RPMI7951 (cell line): Measurements from ENCODE around the gene CD151. TPM values are rescaled to one million over a fixed set of nuclear protein-coding genes. Genes with fewer than 3 reads are reported as not detected.

ENCODE experiments used
- DNase-seq: peaks from one replicate; pipeline ENCODE4 v3.0.0-alpha.2; 2012; ENCODE audit warnings: low read depth
- total RNA-seq: library from RNA; depleted of rRNA; stranded (reverse); fragments of >200 nt; shearing (Covaris generic); gene quantifications from 2 replicates; pipeline ENCODE4 v1.2.3, GENCODE V29; 2014

The CD151 gene
- total RNA-seq, 1 experiment from 2014 or later, result 302 TPM

DNA sequence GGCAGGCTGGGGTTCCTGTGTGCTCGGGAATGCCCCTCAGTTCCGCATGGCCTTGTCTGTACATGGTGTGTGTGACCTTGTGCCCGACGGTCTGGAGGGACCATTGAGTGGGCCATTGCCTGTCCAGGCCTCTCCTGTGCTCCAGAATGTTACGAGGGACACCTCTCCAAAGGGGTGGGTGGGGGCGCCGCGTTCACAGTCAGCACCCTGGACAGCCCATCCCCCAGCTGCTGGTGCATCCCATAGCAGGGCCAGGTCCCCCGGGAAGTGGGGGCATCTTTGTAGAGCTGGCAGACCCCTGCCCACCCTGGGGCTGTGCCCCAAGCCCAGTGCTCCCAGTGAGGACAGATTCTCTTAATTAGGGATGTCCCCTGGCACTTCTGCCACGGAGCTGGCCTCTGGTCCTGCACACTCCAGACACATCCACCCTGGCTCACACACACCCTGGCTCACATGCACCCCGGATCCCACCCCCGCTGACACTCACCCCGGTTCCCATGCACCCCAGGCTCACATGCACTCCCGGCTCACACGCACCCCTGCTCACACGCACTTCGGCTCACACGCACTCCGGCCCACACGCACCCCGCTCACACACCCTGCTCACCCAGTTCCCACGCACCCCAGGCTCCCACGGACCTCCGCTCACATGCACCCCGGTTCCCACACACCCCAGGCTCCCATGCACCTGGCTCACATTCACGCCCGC lies 25.5 kb downstream of the CD151 start:
- DNase-seq, result no peak

DNA sequence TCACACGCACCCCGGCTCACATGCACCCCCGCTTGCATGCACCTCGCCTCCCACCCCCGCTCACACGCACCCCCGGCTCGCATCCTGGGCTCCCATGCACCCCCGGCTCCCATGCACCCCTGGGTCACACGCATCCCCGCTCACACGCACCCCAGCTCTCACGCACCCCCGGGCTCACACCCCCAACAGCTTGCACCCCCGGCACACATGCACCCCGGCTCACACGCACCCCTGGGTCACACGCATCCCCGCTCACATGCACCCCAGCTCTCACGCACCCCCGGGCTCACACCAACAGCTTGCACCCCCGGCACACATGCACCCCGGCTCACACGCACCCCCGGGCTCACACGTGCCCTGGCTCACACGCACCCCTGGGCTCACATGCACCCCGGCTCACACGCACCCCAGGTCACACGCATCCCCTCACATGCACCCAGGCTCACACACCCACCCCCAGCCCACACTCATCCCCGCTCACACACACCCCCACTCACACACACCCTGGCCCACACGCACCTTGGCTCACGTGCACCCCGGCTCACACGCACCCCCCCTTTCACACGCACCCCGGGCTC lies 26.1 kb downstream of the CD151 start:
- no peak for DNase-seq

DNA sequence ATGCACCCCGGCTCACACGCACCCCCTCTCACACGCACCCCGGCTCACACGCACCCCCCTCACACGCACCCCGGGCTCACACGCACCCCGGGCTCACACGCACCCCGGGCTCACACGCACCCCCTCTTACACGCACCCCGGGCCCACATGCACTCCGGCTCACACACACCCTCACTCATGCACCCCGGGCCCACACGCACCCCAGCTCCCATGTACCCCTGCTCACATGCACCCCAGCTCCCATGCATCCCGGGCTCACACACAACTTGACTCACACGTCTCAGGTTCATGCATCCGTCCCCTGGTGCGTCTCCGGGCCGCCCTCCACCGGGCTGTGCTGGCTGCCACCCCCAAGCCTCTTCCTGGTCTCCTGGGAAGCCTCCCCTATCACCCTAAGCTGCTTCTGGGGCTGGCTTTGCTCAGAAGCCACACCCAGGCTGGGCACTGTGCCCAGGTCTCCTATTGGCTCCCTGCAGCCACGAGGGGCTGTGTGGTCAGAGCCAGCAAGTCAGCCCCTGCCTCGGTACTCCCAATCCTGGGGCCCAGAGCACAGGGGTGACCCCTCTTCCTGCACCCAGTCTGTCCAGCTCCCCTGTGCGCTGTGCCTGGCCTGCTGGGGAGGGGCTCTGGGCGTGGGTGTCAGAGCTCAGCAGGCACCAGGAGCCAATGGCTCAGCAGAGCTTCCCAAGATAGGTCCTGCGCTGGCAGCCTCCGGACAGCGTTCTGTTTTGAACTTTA lies 26.8 kb downstream of the CD151 start:
- DNase-seq, result peak; percentile 39

DNA sequence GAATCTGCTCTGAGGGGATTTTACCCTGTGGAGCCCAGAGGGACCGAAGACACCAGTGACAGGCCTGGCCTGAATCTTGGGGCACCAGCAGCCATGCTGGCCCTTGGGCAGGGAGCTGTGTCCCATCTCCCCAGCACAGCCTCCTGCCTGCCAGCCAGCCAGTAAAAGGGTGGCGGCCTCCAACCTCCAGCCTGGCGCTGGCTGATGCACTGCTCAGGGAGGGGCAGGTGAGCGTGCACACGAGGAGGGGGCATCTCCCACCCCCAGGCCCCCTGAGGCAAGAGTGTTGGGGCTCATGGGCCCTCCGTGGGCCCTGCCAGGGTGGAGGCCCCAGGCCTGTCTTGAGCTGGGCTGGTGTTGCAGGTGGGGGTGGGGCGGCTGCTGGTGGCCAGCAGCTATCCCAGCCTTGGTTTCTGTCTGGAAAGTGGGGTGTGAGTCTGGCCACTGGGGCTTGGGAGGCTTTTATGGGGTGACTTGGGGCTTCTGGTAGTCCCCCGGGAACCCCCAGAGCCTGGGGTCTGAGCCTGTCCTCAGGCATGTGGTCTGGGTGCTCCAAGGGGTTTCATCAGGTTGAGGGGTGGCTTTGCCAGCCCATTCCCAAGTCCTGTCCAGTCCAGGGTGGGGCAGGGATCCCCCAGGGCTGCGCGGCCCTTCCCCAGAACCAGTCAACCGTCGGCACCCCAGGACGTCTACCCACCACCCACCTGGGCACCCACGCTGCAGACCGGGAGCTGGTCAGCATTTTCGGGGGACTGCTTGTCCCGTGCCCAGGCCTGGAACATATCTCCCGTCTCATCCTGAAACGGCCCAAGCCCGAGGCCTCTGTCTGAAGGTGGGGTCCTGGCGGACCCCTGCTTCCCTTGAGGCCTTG lies 27.7 kb downstream of the CD151 start:
- no peak for DNase-seq

DNA sequence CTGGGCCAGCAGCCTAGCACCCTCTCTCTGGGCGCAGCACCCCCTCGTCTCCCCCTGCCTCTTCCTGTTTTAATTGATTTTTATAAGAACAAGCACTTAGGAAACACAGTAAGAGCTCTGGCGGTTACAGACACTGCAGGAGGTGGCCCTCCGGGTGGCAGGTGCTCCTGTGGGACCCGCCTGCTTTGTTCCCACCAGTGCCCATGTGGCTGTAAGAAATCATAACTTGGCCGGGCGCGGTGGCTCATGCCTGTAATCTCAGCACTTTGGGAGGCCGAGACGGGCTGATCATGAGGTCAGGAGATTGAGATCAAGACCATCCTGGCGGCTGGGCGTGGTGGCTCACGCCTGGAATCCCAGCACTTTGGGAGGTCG lies 28.3 kb downstream of the CD151 start:
- DNase-seq, result no peak

GRCh38 chr11:862081-862661 lies 29.4 kb downstream of the CD151 start:
- no peak for DNase-seq

DNA sequence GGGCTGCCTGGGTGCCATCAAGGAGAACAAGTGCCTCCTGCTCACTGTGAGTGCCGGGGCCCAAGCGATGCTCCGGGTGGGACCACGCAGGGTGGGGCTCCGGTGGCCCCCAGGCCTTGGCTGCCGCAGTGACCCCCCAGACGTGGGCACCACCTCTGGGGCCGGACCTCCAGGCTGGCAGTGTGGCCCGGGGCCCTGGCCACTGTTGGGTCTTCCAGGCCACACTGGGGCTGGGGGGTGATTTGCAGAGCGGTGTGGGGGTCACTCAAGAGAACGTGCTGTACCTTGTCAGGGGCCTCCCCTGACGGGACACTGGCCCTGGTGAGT lies 29.9 kb downstream of the CD151 start:
- no peak for DNase-seq

DNA sequence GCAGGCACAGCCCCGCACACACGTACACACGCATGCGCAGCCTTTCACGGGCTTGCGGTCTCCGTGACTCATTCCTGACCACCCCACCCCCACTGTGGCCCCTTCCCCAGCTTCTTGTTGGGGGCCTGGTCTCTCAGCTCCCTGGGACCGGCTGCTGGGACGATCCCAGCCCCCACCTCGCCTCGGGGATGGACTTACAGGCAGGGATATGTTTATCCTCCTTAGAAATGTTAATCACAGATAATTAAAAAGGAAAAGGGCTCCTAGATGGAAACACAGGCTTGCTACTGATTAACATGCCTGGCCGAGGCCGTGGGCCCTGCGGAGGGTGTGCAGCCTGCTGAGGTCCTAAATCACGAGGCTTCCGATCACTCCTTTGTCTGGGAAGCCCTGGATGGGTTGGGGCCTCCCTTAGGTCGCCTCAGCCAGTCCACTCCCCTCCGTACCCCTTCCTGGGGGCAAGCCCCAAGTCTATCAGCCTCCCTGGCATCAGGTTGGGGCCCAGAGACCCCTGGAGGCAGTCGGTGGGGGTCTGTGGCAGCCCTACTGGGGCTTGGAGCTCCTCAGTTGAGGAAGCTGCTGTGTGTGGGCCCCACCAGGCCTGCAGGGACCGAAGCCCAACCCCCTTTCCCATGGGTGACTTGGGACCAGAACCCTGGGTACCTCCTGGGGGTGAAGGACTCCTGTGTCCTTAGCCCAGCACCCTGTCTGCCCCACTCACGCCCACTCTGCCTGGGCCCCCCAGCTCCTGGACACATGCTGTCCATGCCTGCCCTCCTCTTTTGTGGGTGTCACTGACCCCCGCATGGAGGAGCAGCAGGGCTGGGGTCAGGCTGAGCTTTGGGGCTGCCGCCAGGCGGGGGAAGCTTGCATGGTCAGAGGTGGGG lies 30.5 kb downstream of the CD151 start:
- no peak for DNase-seq

GRCh38 chr11:863910-864827 lies 31.4 kb downstream of the CD151 start:
- DNase-seq, result no peak

DNA sequence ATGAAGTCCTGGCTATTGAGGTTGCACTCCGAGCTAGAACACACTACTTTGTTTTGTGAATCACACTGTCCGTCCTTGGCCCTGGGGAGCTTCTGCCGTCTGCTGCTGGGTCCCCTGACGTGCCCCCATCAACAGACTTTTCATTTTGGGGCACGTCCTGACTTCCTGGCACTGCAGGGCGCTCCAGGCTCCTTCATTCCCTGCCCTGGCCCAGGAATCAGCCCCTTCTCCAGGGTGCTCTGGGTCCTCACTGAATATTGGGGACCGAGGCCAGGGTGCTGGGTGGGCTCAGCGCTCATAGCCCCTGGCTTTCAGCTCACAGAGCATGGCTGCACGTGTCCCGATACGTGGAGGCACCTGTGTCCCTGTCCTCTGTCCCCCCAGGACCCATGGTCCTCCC lies 32.1 kb downstream of the CD151 start:
- no peak for DNase-seq

DNA sequence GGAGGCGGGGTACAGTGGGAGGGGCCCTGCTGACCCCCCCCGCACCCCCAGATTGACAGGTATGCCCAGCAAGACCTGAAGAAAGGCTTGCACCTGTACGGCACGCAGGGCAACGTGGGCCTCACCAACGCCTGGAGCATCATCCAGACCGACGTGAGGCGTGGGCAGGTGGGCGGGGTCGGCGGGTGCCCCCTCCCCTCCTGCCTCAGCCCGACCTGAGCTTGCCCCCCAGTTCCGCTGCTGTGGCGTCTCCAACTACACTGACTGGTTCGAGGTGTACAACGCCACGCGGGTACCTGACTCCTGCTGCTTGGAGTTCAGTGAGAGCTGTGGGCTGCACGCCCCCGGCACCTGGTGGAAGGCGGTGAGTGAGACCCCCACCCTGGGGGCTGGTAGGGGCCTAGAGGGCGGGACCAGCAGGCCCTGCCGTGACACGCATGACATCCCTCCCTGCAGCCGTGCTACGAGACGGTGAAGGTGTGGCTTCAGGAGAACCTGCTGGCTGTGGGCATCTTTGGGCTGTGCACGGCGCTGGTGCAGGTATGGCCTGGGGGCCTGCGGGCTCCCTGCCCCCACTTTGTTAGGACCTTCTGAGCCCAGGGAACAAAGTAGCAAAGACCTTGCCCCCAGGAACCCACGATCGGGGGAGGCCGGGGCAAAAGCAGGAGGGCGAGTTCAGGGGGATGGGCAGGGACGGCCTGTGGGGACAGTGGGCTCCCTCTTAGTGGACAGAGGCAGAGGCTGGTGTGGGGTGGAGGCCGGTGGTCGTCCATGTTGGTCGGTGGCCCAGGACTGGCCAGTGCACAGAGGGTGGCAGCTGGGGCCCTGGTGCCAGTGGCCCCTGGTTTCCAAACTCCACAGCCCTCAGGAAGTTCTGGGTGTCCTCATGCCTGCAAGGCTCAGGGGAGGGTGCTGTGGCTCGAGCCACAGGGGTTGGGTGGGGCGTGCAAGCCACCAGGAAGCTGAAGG lies 33.0 kb downstream of the CD151 start:
- DNase-seq, result no peak

GRCh38 chr11:866481-866880 lies 33.7 kb downstream of the CD151 start:
- no peak for DNase-seq

GRCh38 chr11:867856-868358 lies 35.2 kb downstream of the CD151 start:
- DNase-seq, result no peak

- no peak for DNase-seq
These were observed 35.6 kb downstream of the CD151 start for GRCh38 chr11:868394-868793.

DNA sequence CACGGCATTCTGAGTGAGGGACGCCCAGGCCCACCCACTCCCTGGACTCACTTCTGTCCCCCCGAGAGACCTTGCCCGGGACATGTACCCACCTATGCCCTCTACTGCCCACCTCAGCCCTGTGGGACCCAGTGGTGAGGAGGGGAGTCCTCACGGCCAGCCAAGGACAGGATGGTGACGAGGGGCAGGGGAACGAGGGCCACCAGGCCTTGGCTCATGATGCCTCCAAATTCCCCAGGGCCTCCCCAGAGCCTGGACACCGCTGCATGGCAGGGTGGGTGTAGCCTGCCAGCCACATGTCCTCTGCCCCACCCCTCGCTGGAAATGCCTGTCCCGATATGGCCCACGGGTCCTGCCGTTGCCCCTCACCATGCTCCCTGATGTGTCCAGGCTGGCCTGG lies 36.0 kb downstream of the CD151 start:
- no peak for DNase-seq

DNA sequence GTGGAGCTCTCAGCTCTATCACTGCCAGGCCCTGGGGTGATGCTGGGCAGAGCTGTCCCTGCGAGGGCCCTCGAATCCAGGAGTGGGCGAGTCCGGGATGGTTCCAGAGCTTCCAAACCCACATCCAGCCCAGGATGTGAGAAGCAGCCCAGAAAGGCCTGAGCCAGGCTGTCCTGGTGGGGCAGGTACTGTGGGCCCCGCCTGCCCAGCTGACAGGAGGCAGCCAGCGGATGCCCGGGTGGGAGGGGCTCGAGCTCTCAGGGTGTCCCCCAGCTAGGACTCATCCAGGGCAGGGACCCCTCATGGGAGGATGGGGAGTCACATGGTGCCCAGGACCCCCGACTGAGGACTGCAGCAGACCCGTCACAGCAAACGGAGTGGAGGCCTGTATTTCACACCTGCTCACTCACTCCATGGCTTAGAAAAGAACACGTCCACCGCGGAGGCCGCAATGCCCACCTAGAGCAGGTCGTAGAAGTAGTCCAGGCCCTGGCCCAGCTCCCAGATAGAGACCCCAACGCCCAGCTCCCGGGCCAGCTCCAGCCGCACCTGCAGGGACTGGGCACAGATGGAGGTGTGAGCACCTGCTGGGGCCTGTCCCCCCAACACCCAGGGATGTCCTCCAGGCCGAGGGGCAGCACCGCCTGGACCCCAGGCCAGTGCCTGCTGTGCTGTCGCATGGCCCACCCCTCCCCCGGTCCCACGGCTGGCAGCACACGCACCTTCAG lies 36.8 kb downstream of the CD151 start:
- DNase-seq, result no peak

DNA sequence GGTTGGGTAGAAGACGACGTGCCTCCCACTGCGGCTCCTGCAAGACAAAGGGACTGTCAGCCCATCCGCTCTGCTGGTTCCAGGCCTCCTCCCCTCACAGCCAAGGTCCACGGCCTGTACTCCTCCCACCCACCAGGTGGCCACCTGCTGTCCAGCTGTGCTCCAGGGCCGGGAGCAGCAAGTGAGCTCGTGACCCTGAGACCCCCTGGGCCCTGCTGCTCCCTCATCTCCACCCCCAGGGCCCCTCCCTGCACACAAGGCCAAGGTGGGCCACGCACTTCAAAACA lies 37.3 kb downstream of the CD151 start:
- DNase-seq, result no peak

- no peak for DNase-seq
These were observed 37.7 kb downstream of the CD151 start for GRCh38 chr11:870418-870817.
